ENCODE measurements around the gene SLX4IP. TPM values are rescaled to one million over a fixed set of nuclear protein-coding genes. Genes with fewer than 3 reads are reported as not detected.

Gene SLX4IP
- total RNA-seq, 4 donors from 2014 or later: 2.4 to 5.4 (median 4.1) TPM

DNA sequence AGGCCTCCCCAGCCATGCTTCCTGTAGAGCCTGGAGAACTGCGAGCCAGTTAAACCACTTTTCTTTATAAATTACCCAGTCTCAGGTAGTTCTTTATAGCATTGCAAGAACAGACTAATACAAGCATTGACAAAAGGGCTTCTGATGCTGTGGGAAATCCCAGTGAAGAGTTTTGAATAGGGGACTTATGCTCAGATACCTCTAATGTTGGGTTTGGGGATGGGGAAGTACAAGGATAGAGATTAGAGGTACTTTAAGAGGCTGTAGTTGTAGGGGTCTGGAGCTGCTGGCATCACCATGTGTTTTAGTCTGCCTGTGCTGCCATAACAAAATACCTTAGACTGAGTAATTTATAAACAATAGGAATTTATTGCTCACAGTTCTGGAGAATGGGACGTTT lies 8.8 kb downstream of the SLX4IP start:
- TF ChIP-seq, protein P1, sequence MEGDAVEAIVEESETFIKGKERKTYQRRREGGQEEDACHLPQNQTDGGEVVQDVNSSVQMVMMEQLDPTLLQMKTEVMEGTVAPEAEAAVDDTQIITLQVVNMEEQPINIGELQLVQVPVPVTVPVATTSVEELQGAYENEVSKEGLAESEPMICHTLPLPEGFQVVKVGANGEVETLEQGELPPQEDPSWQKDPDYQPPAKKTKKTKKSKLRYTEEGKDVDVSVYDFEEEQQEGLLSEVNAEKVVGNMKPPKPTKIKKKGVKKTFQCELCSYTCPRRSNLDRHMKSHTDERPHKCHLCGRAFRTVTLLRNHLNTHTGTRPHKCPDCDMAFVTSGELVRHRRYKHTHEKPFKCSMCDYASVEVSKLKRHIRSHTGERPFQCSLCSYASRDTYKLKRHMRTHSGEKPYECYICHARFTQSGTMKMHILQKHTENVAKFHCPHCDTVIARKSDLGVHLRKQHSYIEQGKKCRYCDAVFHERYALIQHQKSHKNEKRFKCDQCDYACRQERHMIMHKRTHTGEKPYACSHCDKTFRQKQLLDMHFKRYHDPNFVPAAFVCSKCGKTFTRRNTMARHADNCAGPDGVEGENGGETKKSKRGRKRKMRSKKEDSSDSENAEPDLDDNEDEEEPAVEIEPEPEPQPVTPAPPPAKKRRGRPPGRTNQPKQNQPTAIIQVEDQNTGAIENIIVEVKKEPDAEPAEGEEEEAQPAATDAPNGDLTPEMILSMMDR (IDR thresholded peaks at IDR 0.05; ENCODE audit: low read depth): no peak

DNA sequence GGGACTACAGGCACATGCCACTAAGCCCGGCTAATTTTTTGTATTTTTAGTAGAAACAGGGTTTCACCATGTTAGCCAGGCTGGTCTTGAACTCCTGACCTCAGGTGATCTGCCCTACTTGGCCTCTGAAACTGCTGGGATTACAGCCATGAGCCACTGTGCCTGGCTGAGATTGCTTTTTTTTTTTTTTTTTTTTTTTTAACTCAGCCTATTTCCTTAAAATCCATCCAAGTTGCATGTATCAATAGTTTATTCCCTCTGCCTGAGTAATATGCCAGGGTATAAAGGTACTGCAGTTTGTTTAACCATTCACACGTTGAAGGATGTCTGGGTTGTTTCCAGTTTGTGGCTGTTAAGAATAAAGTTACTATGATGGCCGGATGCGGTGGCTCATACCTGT lies 10.7 kb downstream of the SLX4IP start:
- TF ChIP-seq, protein P1 (IDR thresholded peaks at IDR 0.05; ENCODE audit: low read depth): no peak

DNA sequence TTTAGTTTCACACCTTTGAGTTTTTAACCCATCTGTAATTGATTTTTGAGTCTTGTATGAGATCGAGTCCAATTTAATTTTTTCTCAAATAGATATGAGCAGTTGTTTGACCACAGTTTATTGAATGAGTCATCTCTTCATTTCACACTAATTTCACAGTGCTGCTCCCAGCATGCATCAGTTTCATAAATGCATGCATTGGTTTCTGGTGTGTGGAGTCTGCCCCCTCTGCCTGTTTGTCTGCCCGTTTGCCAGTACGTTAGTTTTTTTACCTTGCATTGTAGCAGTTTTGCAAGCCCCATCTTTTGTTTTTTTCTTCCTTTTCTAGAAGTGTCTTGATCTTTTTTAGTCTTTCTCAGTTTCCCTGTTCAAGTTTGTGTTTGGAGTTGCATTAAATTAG lies 11.9 kb downstream of the SLX4IP start:
- TF ChIP-seq, protein P1 (IDR thresholded peaks at IDR 0.05; ENCODE audit: low read depth): no peak

DNA sequence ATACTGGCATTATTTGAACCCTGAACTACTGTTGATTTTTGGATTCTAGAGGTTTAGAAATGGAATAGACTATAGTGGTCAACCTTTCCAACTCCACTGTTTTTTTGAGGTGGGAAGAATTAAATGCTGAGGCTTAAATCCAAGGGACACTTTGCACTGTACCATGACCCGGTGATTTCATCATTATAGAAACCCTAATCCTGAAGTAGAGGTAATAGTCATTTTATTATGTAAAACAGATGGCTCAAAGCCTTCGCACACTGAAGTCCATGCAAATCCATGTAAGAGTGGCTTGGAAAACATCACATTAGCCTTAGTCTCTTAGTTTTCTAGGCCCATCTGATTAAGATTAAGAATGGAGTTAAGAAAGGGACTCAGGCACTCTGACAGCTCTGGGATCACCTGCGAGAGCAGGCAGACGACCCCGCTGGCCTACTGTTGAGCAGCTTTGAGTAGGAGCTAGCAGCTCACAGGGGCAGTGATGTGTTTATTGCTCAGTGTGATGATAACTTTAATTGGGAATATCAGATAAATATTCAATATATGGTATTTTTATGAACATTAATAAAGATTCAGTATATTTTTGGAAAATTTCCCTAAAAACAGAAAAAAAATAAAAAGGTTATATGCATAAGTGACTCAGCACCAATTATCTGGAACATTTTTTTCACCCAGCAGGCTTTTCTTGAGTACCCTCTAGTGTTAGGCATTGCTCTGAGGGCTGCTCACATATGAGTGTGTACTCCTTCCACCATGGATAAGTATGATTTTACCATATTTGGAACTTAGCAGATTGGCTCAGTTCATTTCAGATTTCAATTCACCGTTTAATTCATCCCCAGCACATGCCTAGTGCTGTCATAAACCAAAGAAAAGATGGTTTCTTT lies 13.4 kb downstream of the SLX4IP start:
- TF ChIP-seq, protein P1 (IDR thresholded peaks at IDR 0.05; ENCODE audit: low read depth): no peak

DNA sequence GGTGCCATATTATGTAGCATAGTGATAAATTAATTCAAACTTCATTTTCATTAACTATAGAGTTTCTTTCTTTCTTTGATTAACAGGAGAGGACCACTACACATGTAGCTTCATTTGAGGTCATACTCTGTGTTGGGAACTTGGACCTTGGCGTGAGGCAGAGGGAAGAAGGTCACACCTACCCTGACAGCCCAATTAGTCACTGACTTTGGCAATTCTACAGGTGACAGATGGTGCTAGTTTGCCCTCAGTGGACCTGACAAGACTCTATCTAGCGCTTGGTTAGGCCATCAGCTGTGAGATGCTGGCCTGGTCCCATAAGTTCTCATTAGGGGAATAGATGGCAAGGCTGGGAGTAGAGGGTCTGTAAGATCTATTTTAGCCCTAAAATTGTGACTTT lies 14.2 kb downstream of the SLX4IP start:
- TF ChIP-seq, protein P1 (IDR thresholded peaks at IDR 0.05; ENCODE audit: low read depth): no peak

DNA sequence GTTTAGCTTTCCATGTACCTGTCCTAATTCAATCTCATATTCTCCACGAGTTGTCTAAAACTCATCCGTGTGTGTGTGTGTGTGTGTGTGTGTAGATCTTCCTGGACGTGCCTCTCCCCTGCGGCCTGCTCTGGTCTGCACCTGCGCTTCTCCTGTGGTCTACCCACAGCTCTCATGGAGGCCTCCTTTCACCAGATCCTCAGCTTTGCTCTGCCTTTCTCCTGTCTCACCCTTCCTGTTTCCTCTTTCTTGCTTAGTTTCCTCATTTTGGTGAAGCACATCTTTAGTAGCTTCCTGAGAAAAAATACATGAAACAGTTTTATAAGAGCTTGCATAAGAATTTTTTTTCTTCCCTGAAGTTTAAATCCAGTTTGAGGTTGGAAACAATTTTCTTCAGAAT lies 18.1 kb downstream of the SLX4IP start:
- TF ChIP-seq, protein P1 (IDR thresholded peaks at IDR 0.05; ENCODE audit: low read depth): no peak

DNA sequence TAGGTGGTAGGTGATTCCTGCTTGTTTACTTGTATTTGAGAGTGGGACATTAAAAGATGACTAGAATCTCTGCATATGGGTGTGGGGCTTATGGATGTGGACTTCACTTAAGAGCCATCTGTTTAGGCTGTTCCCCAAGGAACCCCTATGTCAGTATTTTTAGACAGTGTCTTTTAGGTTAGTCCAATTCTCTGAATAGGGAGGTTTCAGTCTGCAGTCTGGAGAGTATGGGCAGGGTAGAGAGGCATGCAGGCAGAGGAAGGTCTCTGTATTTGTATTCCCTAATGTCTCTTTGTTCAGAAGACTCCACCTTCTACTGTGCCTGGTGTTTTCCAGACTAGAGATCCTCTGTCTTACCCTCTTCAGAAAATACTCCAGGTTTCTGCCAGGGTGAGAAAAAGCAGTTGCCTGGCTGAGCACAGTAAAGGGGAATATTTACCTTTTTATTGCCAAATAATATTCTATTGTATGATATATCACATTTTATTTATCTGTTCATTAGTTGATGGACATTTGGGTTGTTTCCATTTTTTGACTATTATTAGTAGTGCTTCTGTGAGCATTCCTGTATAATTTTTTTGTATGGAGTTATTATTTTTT lies 19.1 kb downstream of the SLX4IP start:
- TF ChIP-seq, protein P1 (IDR thresholded peaks at IDR 0.05; ENCODE audit: low read depth): no peak

Measured in subcutaneous adipose tissue (tissue), 4 donors.